ENCODE results near the gene TRMT44.
"Not testable (repeated sequence)": the region's sequence is repeated elsewhere in the genome, so short reads cannot be mapped to it uniquely, and the experiment has no call there.

The TRMT44 gene

DNA sequence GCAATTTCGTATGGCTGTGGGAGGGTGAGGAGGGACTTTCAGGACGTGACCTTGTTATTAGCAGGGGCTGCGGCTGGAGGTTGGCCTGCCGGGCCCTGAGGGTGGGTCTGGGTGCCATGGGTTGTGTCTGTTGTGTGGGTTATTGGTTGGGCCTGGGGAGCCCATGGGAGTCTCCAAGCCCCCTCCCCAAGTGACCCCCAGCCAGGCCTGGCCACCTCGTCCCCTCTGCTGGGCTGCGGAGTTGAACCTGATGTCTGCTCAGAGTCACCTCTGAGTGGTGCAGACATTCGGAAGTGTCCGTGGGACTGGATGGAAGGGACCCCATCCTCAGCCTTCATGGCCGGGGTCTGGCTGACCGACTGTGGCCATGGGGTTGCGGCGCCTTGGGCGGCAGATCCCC, 67.7 kb downstream of the TRMT44 start:
- POLR2A ChIA-PET = no interaction called here
- CTCF ChIA-PET = no interaction called here
- DNase-seq (ENCODE audit: extremely low spot score) = no peak
- TF ChIP-seq, protein P1, sequence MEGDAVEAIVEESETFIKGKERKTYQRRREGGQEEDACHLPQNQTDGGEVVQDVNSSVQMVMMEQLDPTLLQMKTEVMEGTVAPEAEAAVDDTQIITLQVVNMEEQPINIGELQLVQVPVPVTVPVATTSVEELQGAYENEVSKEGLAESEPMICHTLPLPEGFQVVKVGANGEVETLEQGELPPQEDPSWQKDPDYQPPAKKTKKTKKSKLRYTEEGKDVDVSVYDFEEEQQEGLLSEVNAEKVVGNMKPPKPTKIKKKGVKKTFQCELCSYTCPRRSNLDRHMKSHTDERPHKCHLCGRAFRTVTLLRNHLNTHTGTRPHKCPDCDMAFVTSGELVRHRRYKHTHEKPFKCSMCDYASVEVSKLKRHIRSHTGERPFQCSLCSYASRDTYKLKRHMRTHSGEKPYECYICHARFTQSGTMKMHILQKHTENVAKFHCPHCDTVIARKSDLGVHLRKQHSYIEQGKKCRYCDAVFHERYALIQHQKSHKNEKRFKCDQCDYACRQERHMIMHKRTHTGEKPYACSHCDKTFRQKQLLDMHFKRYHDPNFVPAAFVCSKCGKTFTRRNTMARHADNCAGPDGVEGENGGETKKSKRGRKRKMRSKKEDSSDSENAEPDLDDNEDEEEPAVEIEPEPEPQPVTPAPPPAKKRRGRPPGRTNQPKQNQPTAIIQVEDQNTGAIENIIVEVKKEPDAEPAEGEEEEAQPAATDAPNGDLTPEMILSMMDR (IDR thresholded peaks at IDR 0.05; ENCODE audit: control extremely low read depth, extremely low read depth, low read depth, missing control alignments) = no peak

DNA sequence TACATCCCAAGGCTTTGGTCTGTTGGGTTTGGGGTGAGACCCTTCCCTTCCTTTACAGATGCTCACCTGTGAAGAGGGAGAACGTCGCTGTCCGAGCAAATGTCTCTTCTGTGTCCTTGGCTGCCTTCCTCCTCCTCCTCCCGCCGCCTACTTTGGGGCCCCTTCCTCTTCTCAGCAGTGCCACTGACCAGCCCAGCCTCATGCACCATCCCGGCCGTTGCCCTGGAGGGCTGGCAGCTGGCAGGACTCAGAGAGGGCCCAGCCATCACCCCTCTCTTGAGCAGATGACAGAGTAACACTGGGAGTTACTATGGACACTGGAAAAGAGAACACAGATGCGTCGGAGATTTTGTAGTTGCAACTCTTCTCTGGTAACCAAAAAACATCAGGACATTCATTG, 68.2 kb downstream of the TRMT44 start:
- POLR2A ChIA-PET = no interaction called here
- TF ChIP-seq, protein P1 (IDR thresholded peaks at IDR 0.05; ENCODE audit: control extremely low read depth, extremely low read depth, low read depth, missing control alignments) = no peak
- no peak for DNase-seq (ENCODE audit: extremely low spot score)
- CTCF ChIA-PET = no interaction called here

DNA sequence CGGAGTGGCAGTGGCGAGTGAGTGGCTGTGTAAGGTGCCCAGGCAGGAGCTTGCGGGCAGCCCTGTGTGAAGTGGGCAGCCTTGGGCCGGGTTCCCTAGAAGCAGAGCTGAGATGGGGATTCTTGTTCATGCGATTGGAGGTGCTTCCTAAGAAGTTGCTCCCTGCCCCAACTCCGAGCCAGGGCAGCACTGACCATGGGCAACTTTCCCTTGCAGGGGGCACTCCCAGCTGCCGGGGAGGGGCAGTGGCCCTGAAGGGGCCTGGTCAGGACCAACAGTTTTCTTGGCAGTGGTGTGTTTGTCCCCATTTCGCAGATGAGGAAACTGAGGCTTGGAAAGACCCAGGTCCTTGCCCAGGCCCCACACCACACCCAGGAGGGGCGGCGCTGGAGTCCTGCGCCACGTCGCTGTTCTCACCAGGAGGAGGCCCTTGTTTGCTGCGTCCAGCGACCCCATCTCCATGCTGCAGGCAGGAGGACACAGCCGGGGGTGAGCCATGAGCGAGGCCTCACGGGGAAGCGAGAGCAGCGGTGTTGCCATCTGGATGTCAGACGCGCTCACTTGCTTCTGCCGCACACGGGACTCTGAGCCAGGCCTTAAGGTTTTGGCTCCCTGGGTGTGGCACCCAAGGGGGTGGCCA, 68.9 kb downstream of the TRMT44 start:
- DNase-seq (ENCODE audit: extremely low spot score) = no peak
- POLR2A ChIA-PET = no interaction called here
- TF ChIP-seq, protein P1 (IDR thresholded peaks at IDR 0.05; ENCODE audit: control extremely low read depth, extremely low read depth, low read depth, missing control alignments) = no peak
- CTCF ChIA-PET = no interaction called here

DNA sequence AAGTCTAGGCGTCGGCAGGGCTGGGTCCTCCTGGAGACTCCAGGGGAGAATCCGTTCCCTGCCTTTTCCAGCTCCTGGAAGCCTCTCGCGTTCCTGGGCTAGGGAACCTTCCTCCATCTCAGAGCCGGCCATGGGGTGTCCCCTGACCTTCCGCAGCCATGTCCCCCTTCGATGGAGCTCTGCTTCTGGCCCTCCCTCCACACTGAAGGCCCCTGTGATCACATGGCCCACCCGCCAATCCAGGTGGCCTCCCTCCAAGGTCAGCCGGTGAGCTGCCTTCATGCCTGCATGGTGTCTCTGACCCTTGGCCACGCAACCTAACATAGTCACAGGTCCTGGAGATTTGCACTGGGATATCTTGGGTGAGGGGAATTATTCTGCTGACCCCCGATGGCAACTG, 69.6 kb downstream of the TRMT44 start:
- TF ChIP-seq, protein P1 (IDR thresholded peaks at IDR 0.05; ENCODE audit: control extremely low read depth, extremely low read depth, low read depth, missing control alignments) = no peak
- DNase-seq (ENCODE audit: extremely low spot score) = no peak
- ChIA-PET CTCF (interaction anchor here (0.6 kb wide), 1 partner anchor 17 kb away, joined by 3 read pairs; no protein-coding TSS in a partner anchor), POLR2A (no interaction called here)

DNA sequence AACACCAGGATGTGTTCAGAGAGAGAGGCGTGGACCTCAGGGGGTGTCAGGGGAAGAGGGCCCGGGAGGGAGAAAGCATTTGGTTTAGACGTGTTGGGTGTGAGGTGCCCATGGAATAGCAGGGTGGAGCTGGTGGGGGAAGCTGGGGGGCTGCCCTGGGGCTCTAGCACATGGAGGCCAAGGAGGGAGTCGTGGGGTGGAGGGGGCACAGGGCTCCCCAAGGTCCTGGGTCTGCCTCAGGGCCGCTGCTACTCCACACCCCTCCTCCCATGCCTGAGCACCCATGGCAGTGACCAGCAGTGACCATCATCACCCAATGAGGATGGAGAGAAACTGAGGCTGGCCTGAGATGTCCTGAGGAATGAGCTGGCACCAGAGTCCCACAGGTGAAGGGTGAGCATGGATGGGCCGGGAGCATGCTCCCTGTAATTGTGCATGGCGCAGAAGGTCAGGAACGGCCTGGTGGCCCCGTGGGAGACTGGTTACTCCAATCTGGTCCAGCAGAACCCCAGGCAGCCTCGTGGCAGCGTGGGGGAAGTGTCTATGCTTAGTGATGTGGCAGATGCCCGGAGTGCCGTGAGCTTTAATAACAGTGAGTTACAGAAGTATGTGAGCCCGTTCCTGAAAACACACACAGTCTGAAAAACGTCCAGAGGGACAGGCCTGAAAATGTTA, 70.2 kb downstream of the TRMT44 start:
- DNase-seq (ENCODE audit: extremely low spot score) = no peak
- CTCF ChIA-PET = interaction anchor here (0.6 kb wide), 1 partner anchor 16 kb away, joined by 3 read pairs; no protein-coding TSS in a partner anchor
- TF ChIP-seq, protein P1 (IDR thresholded peaks at IDR 0.05; ENCODE audit: control extremely low read depth, extremely low read depth, low read depth, missing control alignments) = no peak
- POLR2A ChIA-PET = no interaction called here

DNA sequence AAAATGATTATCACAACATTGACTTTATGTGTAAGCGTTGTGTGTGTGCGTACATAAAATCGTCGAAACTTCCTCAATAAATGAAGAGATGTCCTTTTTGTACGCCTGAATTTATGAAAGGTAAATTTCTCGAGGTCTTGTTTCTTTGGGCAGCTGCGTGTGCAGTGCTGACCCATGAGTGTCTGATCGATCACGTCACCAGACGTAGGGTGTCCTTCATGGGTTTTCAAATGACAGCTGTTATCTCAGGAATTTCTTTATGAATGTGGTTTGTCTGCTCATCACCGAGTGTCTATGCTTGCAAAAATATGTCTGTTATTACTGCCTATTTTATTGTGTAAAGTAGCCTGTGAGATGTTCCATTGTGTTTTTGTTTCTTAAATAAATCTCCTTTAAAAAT, 71.9 kb downstream of the TRMT44 start:
- POLR2A ChIA-PET = no interaction called here
- DNase-seq (ENCODE audit: extremely low spot score) = no peak
- CTCF ChIA-PET = no interaction called here
- TF ChIP-seq, protein P1 (IDR thresholded peaks at IDR 0.05; ENCODE audit: control extremely low read depth, extremely low read depth, low read depth, missing control alignments) = no peak

DNA sequence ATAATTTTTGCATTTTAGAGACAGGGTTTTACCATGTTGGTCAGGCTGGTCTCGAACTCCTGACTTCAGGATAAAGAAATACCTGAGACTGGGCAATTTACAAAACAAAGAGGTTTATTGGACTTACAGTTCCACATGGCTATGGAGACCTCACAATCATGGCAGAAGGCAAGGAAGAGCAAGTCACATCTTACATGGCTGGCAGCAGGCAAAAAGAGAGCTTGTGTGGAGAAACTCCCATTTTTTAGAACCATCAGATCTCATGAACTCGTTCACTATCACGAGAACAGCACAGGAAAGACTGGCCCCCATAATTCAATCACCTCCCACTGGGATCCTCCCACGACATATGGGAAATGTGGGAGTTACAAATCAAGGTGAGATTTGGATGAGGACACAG, 72.5 kb downstream of the TRMT44 start:
- CTCF ChIA-PET; DNase-seq (ENCODE audit: extremely low spot score); POLR2A ChIA-PET: not testable (repeated sequence)

All from GM10248 (cell line).